Bronchial epithelial cell (primary cell): ENCODE results near the gene ARL5A. TPM values are rescaled to one million over a fixed set of nuclear protein-coding genes. Genes with fewer than 3 reads are reported as not detected.

Experiments used
- DNase-seq: peaks from one replicate; pipeline ENCODE4 v3.0.0-alpha.2; 2010; ENCODE audit warnings: low read depth
- FAIRE-seq: peaks from 2 replicates; lab custom pipeline; 2011; peaks lifted over from hg19 to GRCh38; lab: Jason Lieb, UNC
- H3K27me3 ChIP-seq: 2 replicates; pipeline ENCODE4 v1.5.1; 2011; ENCODE audit warnings: low read length; ENCODE audit not compliant: control insufficient read depth, insufficient read depth
- H3K36me3 ChIP-seq: 2 replicates; pipeline ENCODE4 v1.5.1; 2011; ENCODE audit warnings: low read length; ENCODE audit not compliant: control insufficient read depth, insufficient read depth
- H3K4me3 ChIP-seq: 2 replicates; pipeline ENCODE4 v1.5.1; 2011; ENCODE audit warnings: mild to moderate bottlenecking, low read depth, low read length, control low read depth
- total RNA-seq: library from RNA; depleted of rRNA; stranded (reverse); fragments of >200 nt; gene quantifications from 2 replicates; pipeline ENCODE4 v1.2.1, GENCODE V29; 2014
- TF ChIP-seq, protein P1 (sequence below): IDR thresholded peaks from 2 replicates; pipeline ENCODE4 v1.5.1; 2011; ENCODE audit warnings: mild to moderate bottlenecking, moderate library complexity, low read length, control low read depth, inconsistent platforms; ENCODE audit not compliant: insufficient read depth, severe bottlenecking

The ARL5A gene
- total RNA-seq, 1 donor from 2014 or later = 66.6 TPM

DNA sequence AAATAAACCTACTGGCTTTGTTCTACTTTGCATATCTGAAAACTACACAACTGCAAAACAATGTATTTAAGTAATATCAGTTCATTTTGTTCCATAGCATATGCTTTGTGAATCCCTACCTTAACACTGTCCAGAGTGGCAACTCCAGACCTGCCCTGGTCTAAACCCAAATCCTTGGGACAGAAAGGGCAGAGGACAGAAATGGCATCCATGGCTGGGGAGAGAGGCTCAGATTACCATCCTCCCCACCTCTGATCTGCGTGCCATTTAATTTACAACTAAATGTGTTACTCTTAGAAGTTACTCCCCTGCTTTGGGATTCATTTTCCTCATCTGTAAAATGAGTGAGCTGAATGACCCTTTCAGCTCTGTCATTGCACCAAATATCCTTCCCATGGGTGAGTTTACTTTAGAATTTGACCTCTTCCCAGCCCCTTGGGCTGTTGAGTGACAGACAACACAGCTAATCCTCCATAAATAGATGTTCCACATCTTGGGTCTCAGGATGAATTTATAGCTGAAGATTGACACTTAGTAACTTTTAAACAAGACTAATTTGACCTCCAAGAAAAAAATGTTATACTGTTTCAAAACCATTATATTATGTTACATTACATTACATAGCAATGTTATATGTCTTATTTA, 73.8 kb downstream of the ARL5A start:
- no peak for DNase-seq
- H3K27me3 ChIP-seq = no peaks in the 10 kb centered on the region
- no peaks in the 10 kb centered on the region for H3K36me3 ChIP-seq
- no peak overlapping the region for H3K4me3 ChIP-seq
- TF ChIP-seq, protein P1, sequence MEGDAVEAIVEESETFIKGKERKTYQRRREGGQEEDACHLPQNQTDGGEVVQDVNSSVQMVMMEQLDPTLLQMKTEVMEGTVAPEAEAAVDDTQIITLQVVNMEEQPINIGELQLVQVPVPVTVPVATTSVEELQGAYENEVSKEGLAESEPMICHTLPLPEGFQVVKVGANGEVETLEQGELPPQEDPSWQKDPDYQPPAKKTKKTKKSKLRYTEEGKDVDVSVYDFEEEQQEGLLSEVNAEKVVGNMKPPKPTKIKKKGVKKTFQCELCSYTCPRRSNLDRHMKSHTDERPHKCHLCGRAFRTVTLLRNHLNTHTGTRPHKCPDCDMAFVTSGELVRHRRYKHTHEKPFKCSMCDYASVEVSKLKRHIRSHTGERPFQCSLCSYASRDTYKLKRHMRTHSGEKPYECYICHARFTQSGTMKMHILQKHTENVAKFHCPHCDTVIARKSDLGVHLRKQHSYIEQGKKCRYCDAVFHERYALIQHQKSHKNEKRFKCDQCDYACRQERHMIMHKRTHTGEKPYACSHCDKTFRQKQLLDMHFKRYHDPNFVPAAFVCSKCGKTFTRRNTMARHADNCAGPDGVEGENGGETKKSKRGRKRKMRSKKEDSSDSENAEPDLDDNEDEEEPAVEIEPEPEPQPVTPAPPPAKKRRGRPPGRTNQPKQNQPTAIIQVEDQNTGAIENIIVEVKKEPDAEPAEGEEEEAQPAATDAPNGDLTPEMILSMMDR = no peak
- no peak for FAIRE-seq

DNA sequence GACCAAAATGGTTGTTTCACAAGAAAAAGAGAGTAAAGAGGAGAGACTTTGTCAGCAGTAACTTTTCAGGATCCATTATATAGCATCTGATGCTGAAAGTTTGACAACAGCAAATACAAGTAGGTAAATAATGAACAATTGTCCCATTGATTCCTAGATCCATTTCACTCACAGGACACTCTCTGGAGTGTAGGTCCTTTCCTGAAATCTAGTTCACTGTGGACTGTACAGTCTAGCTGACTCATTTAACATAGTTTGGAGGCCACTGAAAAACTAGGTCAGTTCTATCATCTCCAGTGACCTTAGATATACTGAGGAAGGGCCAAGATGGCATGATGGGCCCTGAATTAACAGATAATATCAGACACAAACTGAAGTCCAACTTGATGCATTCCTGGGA, 74.7 kb downstream of the ARL5A start:
- Histone ChIP-seq H3K4me3 (no peak overlapping the region), H3K36me3 (no peaks in the 10 kb centered on the region), H3K27me3 (no peaks in the 10 kb centered on the region)
- DNase-seq (no peak), FAIRE-seq (no peak)
- TF ChIP-seq, protein P1 = no peak

Other genes with a start within 250 kb of the ARL5A start
- gene NEB, start 93.9 kb downstream of the ARL5A start, total RNA-seq = 0.26 and 0.90 TPM in 2 replicates